Pulmonary artery endothelial cell (primary cell): ENCODE measurements around the gene SEMA4C. TPM values are rescaled to one million over a fixed set of nuclear protein-coding genes. Genes with fewer than 3 reads are reported as not detected.

Source experiments
- total RNA-seq: library from RNA; depleted of rRNA; stranded (reverse); fragments of >200 nt; gene quantifications from 2 replicates; pipeline ENCODE4 v1.2.3, GENCODE V29; 2014

Gene SEMA4C
- total RNA-seq, 1 donor from 2014 or later = 19.4 TPM

Other genes starting within 250 kb of the SEMA4C start
- 24.7 and 34.4 TPM in 2 replicates for gene KANSL3, start 231.8 kb downstream of the SEMA4C start, total RNA-seq
- gene FER1L5, start 227.3 kb downstream of the SEMA4C start, total RNA-seq = 0.11 TPM in 1 of 2 replicates, not detected in the other
- 15.3 and 37.4 TPM in 2 replicates for gene LMAN2L, start 130.0 kb downstream of the SEMA4C start, total RNA-seq
- 2.4 and 4.0 TPM in 2 replicates for gene CNNM4, start 109.2 kb downstream of the SEMA4C start, total RNA-seq
- gene CNNM3, start 53.8 kb downstream of the SEMA4C start, total RNA-seq = 8.4 and 11.8 TPM in 2 replicates
- gene ANKRD23, start 26.1 kb downstream of the SEMA4C start, total RNA-seq = 0.46 and 1.3 TPM in 2 replicates
- gene ANKRD39, start 12.1 kb downstream of the SEMA4C start, total RNA-seq = 8.0 and 9.8 TPM in 2 replicates
- gene FAM178B, start 116.5 kb upstream of the SEMA4C start, total RNA-seq = not detected in 2 replicates
- gene FAHD2B, start 224.8 kb upstream of the SEMA4C start, total RNA-seq = 3.6 and 14.6 TPM in 2 replicates
- gene ANKRD36, start 243.1 kb upstream of the SEMA4C start, total RNA-seq = 38.4 and 38.9 TPM in 2 replicates